ENCODE results near the gene NUDT15.

GRCh38 chr13:48070942-48071341, 33.4 kb downstream of the NUDT15 start:
- TF ChIP-seq CTCF (IDR thresholded peaks at IDR 0.05): no peak
- TF ChIP-seq POLR2A (IDR thresholded peaks at IDR 0.05; ENCODE audit: low read length): no peak
- no peak for TF ChIP-seq MYC (IDR thresholded peaks at IDR 0.05; ENCODE audit: borderline replicate concordance, low read length)
- TF ChIP-seq SREBF2 (IDR thresholded peaks at IDR 0.05): no peak
- TF ChIP-seq GATA3 (IDR thresholded peaks at IDR 0.05; ENCODE audit: borderline replicate concordance): no peak
- no peak for TF ChIP-seq NR3C1 (IDR thresholded peaks at IDR 0.05)
- TF ChIP-seq ESRRA (IDR thresholded peaks at IDR 0.05; ENCODE audit: borderline replicate concordance, low read length): no peak
- TF ChIP-seq KDM5A (IDR thresholded peaks at IDR 0.05): no peak
- no peak for TF ChIP-seq MAX (IDR thresholded peaks at IDR 0.05)
- TF ChIP-seq CEBPB (IDR thresholded peaks at IDR 0.05): no peak
- no peak for TF ChIP-seq RFX5 (IDR thresholded peaks at IDR 0.05)
- no peak for TF ChIP-seq USF2 (IDR thresholded peaks at IDR 0.05)
- TF ChIP-seq MAFK (IDR thresholded peaks at IDR 0.05; ENCODE audit: partially characterized antibody): no peak

All from A549 (cell line).